ENCODE results near the gene MMP12.

MMP12 gene

DNA sequence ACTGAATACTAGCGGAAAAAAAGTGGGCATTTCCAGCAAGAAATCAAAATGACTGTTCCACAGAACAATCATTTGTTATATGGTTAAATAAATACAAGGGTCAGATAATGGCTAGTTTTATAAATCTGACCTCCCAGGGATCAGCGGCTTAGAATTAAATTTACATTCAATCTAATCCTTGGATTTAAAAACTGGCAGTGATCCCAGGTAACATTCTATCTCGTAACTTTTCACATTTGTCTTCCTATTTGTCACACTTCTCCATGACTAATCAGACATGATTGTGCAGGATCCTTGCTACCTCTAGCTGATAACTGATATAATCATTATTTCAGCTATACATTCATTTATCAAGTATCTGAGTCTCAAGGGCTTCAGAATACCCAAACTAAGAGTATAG, 28.5 kb downstream of the MMP12 start:
- no peaks in the 10 kb centered on the region for H3K36me3 ChIP-seq
- peaks cover 0 to 2% of the 10 kb centered on the region in 2 donors for H3K27me3 ChIP-seq
- H3K27ac ChIP-seq: no peak overlapping the region
- intact Hi-C loops (cut with DNase I; ENCODE audit: low total_unique reads): no loop called here
- H3K4me3 ChIP-seq: no peak overlapping the region
- TF ChIP-seq, protein P1, sequence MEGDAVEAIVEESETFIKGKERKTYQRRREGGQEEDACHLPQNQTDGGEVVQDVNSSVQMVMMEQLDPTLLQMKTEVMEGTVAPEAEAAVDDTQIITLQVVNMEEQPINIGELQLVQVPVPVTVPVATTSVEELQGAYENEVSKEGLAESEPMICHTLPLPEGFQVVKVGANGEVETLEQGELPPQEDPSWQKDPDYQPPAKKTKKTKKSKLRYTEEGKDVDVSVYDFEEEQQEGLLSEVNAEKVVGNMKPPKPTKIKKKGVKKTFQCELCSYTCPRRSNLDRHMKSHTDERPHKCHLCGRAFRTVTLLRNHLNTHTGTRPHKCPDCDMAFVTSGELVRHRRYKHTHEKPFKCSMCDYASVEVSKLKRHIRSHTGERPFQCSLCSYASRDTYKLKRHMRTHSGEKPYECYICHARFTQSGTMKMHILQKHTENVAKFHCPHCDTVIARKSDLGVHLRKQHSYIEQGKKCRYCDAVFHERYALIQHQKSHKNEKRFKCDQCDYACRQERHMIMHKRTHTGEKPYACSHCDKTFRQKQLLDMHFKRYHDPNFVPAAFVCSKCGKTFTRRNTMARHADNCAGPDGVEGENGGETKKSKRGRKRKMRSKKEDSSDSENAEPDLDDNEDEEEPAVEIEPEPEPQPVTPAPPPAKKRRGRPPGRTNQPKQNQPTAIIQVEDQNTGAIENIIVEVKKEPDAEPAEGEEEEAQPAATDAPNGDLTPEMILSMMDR (IDR thresholded peaks at IDR 0.05): no peak
- no peaks in the 10 kb centered on the region for H3K9me3 ChIP-seq
- DNase-seq: no peak
- H3K4me1 ChIP-seq: no peaks in the 10 kb centered on the region

DNA sequence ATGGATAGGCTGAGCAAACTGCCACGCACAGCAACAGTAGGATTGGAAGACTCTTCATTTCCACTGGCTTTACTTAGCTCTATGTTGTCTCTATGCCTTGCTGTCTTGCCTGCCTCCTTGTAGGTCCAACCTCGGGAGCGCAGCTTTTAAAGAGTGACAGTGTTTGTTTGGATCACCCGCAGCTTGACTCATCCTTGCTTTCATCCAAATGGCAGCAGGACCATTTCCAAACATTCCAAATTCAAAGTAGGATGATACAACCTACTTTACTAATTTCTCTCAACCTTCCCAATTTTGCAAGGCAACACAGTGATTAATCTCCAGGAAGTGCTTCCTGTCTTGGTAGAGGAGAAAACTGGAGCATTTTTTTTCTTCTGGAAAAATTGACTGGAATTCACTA, 31.3 kb downstream of the MMP12 start, which contains the start of gene MMP3:
Gene MMP3 (minus strand): TSS at position 121 of the 400 bp plus-strand sequence. CDS start 63 bp downstream, at position 58.
- Histone ChIP-seq H3K4me1 (no peaks in the 10 kb centered on the region), H3K9me3 (no peaks in the 10 kb centered on the region), H3K4me3 (no peak within 1 kb of the TSS), H3K27ac (no peak within 1 kb of the TSS), H3K27me3 (no peaks in the 10 kb centered on the region), H3K36me3 (no peaks in the 10 kb centered on the region)
- intact Hi-C loops (cut with DNase I; ENCODE audit: low total_unique reads): no loop called here
- no peak for DNase-seq
- TF ChIP-seq, protein P1 (IDR thresholded peaks at IDR 0.05): no peak

DNA sequence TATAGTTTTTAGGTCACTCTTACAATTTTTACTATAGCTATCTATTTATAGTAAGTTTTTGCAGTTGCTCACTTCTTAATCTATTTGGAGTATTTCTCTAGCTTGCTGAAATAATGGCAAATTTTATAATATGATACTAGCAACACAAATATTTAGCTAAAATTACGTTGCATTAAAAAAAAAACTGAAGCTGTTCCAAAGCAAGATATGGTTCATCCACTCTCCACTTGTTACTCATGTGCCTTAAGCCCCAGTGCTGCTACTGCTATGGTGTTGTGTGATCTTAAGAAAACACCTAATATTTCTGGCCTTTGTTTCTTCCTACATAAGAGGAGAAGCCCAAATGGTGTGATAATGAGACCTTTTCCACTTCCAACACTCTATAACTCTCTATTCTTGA, 31.9 kb downstream of the MMP12 start:
- no peak for DNase-seq
- H3K36me3 ChIP-seq: no peaks in the 10 kb centered on the region
- intact Hi-C loops (cut with DNase I; ENCODE audit: low total_unique reads): no loop called here

DNA sequence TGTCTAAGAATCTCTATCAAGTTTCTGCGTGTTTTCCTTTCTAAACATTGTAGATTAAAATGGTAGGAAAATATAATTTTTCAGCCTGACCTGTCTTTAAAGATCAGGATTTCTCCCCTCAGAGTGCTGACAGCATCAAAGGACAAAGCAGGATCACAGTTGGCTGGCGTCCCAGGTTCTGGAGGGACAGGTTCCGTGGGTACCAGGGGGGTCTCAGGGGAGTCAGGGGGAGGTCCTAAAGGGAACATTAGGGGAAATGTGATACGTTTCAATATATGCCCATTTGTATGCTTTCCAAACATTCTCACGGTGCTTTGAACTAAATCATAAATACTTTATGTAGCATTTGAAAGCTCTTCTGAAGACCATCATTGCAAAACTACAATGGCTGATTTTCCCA, 34.8 kb downstream of the MMP12 start:
- TF ChIP-seq, protein P1 (IDR thresholded peaks at IDR 0.05): no peak
- Histone ChIP-seq H3K27me3 (no peaks in the 10 kb centered on the region), H3K27ac (no peak overlapping the region), H3K4me1 (no peaks in the 10 kb centered on the region), H3K36me3 (no peaks in the 10 kb centered on the region), H3K9me3 (no peaks in the 10 kb centered on the region), H3K4me3 (no peak overlapping the region)
- intact Hi-C loops (cut with DNase I; ENCODE audit: low total_unique reads): no loop called here
- no peak for DNase-seq

More for the DNA sequence above, 31.9 kb downstream of the MMP12 start:
- Histone ChIP-seq H3K4me3 (no peak overlapping the region), H3K9me3 (no peaks in the 10 kb centered on the region), H3K27me3 (no peaks in the 10 kb centered on the region), H3K4me1 (no peaks in the 10 kb centered on the region), H3K27ac (no peak overlapping the region)
- TF ChIP-seq, protein P1 (IDR thresholded peaks at IDR 0.05): no peak

DNA sequence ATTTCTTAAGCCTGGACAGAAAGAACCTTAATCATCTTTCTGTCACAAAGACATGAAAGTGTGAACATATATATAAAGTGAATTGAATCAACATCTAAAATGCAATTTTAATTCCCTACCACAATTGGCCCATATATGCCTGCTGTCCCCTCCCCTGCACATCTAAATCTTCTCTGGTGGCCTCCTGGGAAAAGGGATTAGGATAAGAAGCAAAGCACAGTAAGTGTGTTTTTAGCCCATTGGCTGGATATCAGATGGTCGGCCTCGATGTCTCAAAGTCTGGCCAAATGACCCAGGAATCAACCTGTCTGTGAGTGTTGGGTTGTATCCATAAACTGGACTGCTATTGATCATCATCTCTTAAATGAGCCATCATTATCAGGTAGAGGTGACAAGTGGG, 37.1 kb downstream of the MMP12 start:
- TF ChIP-seq, protein P1 (IDR thresholded peaks at IDR 0.05): no peak
- intact Hi-C loops (cut with DNase I; ENCODE audit: low total_unique reads): no loop called here
- DNase-seq: no peak
- no peak overlapping the region for H3K27ac ChIP-seq
- H3K4me3 ChIP-seq: no peak overlapping the region
- no peaks in the 10 kb centered on the region for H3K4me1 ChIP-seq
- H3K9me3 ChIP-seq: no peaks in the 10 kb centered on the region
- H3K36me3 ChIP-seq: no peaks in the 10 kb centered on the region
- no peaks in the 10 kb centered on the region for H3K27me3 ChIP-seq

DNA sequence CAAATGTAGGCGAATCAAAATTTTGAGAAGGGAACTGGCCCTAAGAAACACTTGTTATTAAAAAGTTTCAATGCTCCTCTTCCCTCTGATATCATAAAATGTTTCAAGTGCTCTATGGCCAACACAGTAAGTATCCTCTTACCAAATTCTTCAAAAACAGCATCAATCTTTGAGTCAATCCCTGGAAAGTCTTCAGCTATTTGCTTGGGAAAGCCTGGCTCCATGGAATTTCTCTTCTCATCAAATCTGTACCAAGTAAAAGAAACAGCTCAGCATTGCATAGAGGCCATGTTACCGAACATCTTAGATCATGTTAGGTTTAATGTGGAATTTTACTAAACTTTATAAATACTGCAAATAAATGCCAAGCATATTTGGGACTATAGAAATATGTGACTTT, 37.6 kb downstream of the MMP12 start:
- Histone ChIP-seq H3K4me3 (no peak overlapping the region), H3K27me3 (no peaks in the 10 kb centered on the region), H3K36me3 (no peaks in the 10 kb centered on the region), H3K9me3 (no peaks in the 10 kb centered on the region), H3K4me1 (no peaks in the 10 kb centered on the region), H3K27ac (no peak overlapping the region)
- TF ChIP-seq, protein P1 (IDR thresholded peaks at IDR 0.05): no peak
- DNase-seq: no peak
- intact Hi-C loops (cut with DNase I; ENCODE audit: low total_unique reads): no loop called here
